HEK293 (cell line): Measurements from ENCODE around the gene SH3BP2.

Source experiments
- CTCF ChIA-PET: fragments of 350-600 bp; formaldehyde crosslinking; extraction: SDS; loops from one replicate; lab custom pipeline; 2021; ENCODE audit warnings: antibody characterized with exemption; lab: Yijun Ruan, JAX
- POLR2A ChIA-PET: fragments of 300-600 bp; formaldehyde crosslinking; extraction: SDS; loops from one replicate; lab custom pipeline; 2020; ENCODE audit warnings: antibody characterized with exemption, inconsistent platforms; lab: Yijun Ruan, JAX
- H3K27ac ChIP-seq: fragments of 200-500 bp; sonication (Bioruptor generic); 2 replicates; pipeline ENCODE4 v1.5.1; 2014; ENCODE audit warnings: low read depth, low read length, control low read depth, inconsistent platforms; ENCODE audit errors: extremely low read depth
- H3K36me3 ChIP-seq, 2 experiments: fragments of 200-500 bp in 1 of 2; sonication (Bioruptor generic) in 1 of 2; 1 replicate in 1 of 2; 2 replicates in 1 of 2; pipeline ENCODE4 v1.5.1; 2014 to 2017; ENCODE audit warnings: inconsistent platforms in 2 of 2, low read length in 2 of 2; ENCODE audit not compliant: control insufficient read depth in 2 of 2, insufficient read depth in 1 of 2
- H3K4me1 ChIP-seq: fragments of 200-500 bp; sonication (Bioruptor generic); 2 replicates; pipeline ENCODE4 v1.5.1; 2014; ENCODE audit warnings: mild to moderate bottlenecking, low read length, inconsistent platforms; ENCODE audit not compliant: control insufficient read depth, insufficient read depth
- H3K4me3 ChIP-seq: 2 replicates; pipeline ENCODE4 v1.5.1; 2011; ENCODE audit warnings: low read depth, mild to moderate bottlenecking, control low read depth, low read length, moderate library complexity
- H3K9me3 ChIP-seq: fragments of 200-500 bp; sonication (Bioruptor generic); 2 replicates; pipeline ENCODE4 v1.5.1; 2014; ENCODE audit warnings: low read depth, low read length, inconsistent platforms; ENCODE audit not compliant: control insufficient read depth, insufficient read depth
- GFI1B ChIP-seq: fragments of 450-650 bp; formaldehyde crosslinking; IDR thresholded peaks from 2 replicates; pipeline ENCODE4 v1.5.1; 2016; ENCODE audit warnings: missing biosample characterization, missing genetic modification characterization
- HIC1 ChIP-seq: fragments of 450-650 bp; formaldehyde crosslinking; IDR thresholded peaks from 2 replicates; pipeline ENCODE4 v1.5.1; 2016; ENCODE audit warnings: missing biosample characterization, missing genetic modification characterization
- KLF1 ChIP-seq: fragments of 450-650 bp; formaldehyde crosslinking; IDR thresholded peaks from 2 replicates; pipeline ENCODE4 v1.5.1; 2016; ENCODE audit warnings: missing biosample characterization, missing genetic modification characterization
- WT1 ChIP-seq: fragments of 450-650 bp; formaldehyde crosslinking; IDR thresholded peaks from 2 replicates; pipeline ENCODE4 v1.5.1; 2016; ENCODE audit warnings: missing biosample characterization, missing genetic modification characterization
- ZFP37 ChIP-seq: fragments of 450-650 bp; formaldehyde crosslinking; IDR thresholded peaks from 2 replicates; pipeline ENCODE4 v1.5.1; 2016; ENCODE audit warnings: missing biosample characterization, missing genetic modification characterization
- ZNF155 ChIP-seq: fragments of 450-650 bp; formaldehyde crosslinking; IDR thresholded peaks from 2 replicates; pipeline ENCODE4 v1.5.1; 2016; ENCODE audit warnings: missing biosample characterization, missing genetic modification characterization
- ZNF202 ChIP-seq: fragments of 450-650 bp; formaldehyde crosslinking; IDR thresholded peaks from 2 replicates; pipeline ENCODE4 v1.5.1; 2016; ENCODE audit warnings: missing biosample characterization, missing genetic modification characterization, borderline replicate concordance
- ZNF561 ChIP-seq: fragments of 450-650 bp; IDR thresholded peaks from 2 replicates; pipeline ENCODE4 v1.5.1; 2018; ENCODE audit warnings: missing biosample characterization, missing genetic modification characterization, borderline replicate concordance
- ZNF654 ChIP-seq: fragments of 450-650 bp; formaldehyde crosslinking; IDR thresholded peaks from 2 replicates; pipeline ENCODE4 v1.5.1; 2016; ENCODE audit warnings: low read depth, missing biosample characterization, missing genetic modification characterization
- ZNF664 ChIP-seq: fragments of 450-650 bp; formaldehyde crosslinking; IDR thresholded peaks from 2 replicates; pipeline ENCODE4 v1.5.1; 2016; ENCODE audit warnings: missing biosample characterization, missing genetic modification characterization
- ZNF692 ChIP-seq: fragments of 450-650 bp; formaldehyde crosslinking; IDR thresholded peaks from 2 replicates; pipeline ENCODE4 v1.5.1; 2016; ENCODE audit warnings: missing biosample characterization, missing genetic modification characterization
- ZNF747 ChIP-seq: fragments of 450-650 bp; formaldehyde crosslinking; IDR thresholded peaks from 2 replicates; pipeline ENCODE4 v1.5.1; 2016; ENCODE audit warnings: missing biosample characterization, missing genetic modification characterization
- ZNF777 ChIP-seq: fragments of 450-650 bp; formaldehyde crosslinking; IDR thresholded peaks from 2 replicates; pipeline ENCODE4 v1.5.1; 2017; ENCODE audit warnings: missing biosample characterization, missing genetic modification characterization, borderline replicate concordance
- ZSCAN18 ChIP-seq: fragments of 450-650 bp; formaldehyde crosslinking; IDR thresholded peaks from 2 replicates; pipeline ENCODE4 v1.5.1; 2016; ENCODE audit warnings: missing biosample characterization, missing genetic modification characterization
- TF ChIP-seq, protein P1 (sequence below): fragments of 450-650 bp; formaldehyde crosslinking; IDR thresholded peaks from 2 replicates; pipeline ENCODE4 v1.5.1; 2016; ENCODE audit warnings: missing biosample characterization, missing genetic modification characterization

Gene SH3BP2

GRCh38 chr4:2823671-2824328, 30.9 kb downstream of the SH3BP2 start (continued):
- TF ChIP-seq GFI1B (tag by site-specific recombination) (no peak), ZFP37 (no peak)

DNA sequence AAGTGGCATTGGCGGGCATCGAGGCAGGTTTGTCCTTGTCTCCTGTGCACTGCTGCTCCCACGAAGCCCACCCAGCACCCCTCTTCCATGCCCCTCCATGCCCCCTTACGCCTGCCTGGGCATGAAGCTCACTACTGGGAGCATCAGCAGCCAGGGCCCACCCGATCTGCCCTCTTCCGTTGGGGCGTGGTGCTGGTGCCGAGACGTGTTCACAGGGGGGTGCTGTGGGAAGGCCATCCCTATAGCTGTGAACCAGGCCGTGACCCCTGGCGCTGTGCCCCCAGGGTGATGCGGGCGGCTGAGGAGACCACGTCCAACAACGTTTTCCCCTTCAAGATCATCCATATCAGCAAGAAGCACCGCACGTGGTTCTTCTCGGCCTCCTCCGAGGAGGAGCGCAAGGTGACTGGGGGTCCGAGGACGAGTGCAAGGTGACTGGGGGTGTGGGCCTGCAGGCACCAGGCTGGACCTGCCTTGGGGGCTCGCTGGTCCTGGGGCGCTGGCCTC, 31.5 kb downstream of the SH3BP2 start:
- POLR2A ChIA-PET, result no interaction called here
- H3K4me3 ChIP-seq, result no peak overlapping the region
- no peak for TF ChIP-seq ZNF747 (tag by site-specific recombination)
- no peak for TF ChIP-seq ZNF155 (tag by site-specific recombination)
- no peak for TF ChIP-seq ZNF664 (tag by site-specific recombination)
- TF ChIP-seq ZNF654 (tag by site-specific recombination), result no peak
- no peak for TF ChIP-seq ZNF777 (tag by site-specific recombination)
- TF ChIP-seq, all 188 proteins: peak for 0
- Histone ChIP-seq H3K27ac (no peak overlapping the region), H3K36me3 (peaks cover 0 to 85% of the 10 kb centered on the region in 2 experiments; a peak in 1 of 3 replicates), H3K9me3 (no peaks in the 10 kb centered on the region), H3K4me1 (no peaks in the 10 kb centered on the region)
- CTCF ChIA-PET, result no interaction called here

- H3K9me3 ChIP-seq, result no peaks in the 10 kb centered on the region
- no peak overlapping the region for H3K27ac ChIP-seq
- no peaks in the 10 kb centered on the region for H3K4me1 ChIP-seq
- no peak overlapping the region for H3K4me3 ChIP-seq
- ChIA-PET CTCF (no interaction called here), POLR2A (no interaction called here)
- H3K36me3 ChIP-seq, result peaks cover 0 to 85% of the 10 kb centered on the region in 2 experiments; a peak in 1 of 3 replicates
- TF ChIP-seq HIC1 (tag by site-specific recombination) (peak; percentile 43; the same call in 1 of the 2 replicates), WT1 (tag by site-specific recombination) (no peak), ZNF561 (tag by site-specific recombination) (no peak), KLF1 (tag by site-specific recombination) (no peak), ZNF692 (tag by site-specific recombination) (peak; percentile 52; the same call in 1 of the 2 replicates), ZSCAN18 (tag by site-specific recombination) (no peak), ZNF202 (tag by site-specific recombination) (no peak)
- TF ChIP-seq, protein P1, sequence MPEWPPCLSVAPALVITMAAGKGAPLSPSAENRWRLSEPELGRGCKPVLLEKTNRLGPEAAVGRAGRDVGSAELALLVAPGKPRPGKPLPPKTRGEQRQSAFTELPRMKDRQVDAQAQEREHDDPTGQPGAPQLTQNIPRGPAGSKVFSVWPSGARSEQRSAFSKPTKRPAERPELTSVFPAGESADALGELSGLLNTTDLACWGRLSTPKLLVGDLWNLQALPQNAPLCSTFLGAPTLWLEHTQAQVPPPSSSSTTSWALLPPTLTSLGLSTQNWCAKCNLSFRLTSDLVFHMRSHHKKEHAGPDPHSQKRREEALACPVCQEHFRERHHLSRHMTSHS (tag by site-specific recombination), result no peak
Measured at GRCh38 chr4:2824836-2825381, 32.0 kb downstream of the SH3BP2 start.
